ENCODE results near the gene PPP2R2C.

Gene PPP2R2C

GRCh38 chr4:6410068-6410467, 62.3 kb downstream of the PPP2R2C start:
- H3K27ac ChIP-seq: no peak overlapping the region
- DNase-seq (ENCODE audit: low read depth, low spot score): no peak

GRCh38 chr4:6409381-6409780, 63.0 kb downstream of the PPP2R2C start:
- no peak overlapping the region for H3K27ac ChIP-seq
- no peak for DNase-seq (ENCODE audit: low read depth, low spot score)

GRCh38 chr4:6408263-6408662, 64.2 kb downstream of the PPP2R2C start:
- no peak for DNase-seq (ENCODE audit: low read depth, low spot score)
- H3K27ac ChIP-seq: no peak overlapping the region

- no peak overlapping the region for H3K27ac ChIP-seq
- DNase-seq (ENCODE audit: low read depth, low spot score): no peak
These were observed 67.1 kb downstream of the PPP2R2C start for GRCh38 chr4:6405397-6405706.

GRCh38 chr4:6404611-6405396, 67.6 kb downstream of the PPP2R2C start:
- DNase-seq (ENCODE audit: low read depth, low spot score): no peak
- no peak overlapping the region for H3K27ac ChIP-seq

- H3K27ac ChIP-seq: no peak overlapping the region
- DNase-seq (ENCODE audit: low read depth, low spot score): no peak
These were observed 69.1 kb downstream of the PPP2R2C start for GRCh38 chr4:6403400-6403685.

GRCh38 chr4:6402566-6403399, 69.6 kb downstream of the PPP2R2C start:
- no peak for DNase-seq (ENCODE audit: low read depth, low spot score)
- H3K27ac ChIP-seq: no peak overlapping the region

GRCh38 chr4:6401797-6402196, 70.6 kb downstream of the PPP2R2C start:
- H3K27ac ChIP-seq: no peak overlapping the region
- no peak for DNase-seq (ENCODE audit: low read depth, low spot score)

GRCh38 chr4:6396696-6397236, 75.6 kb downstream of the PPP2R2C start:
- H3K27ac ChIP-seq: no peak overlapping the region

GRCh38 chr4:6395466-6396228, 76.8 kb downstream of the PPP2R2C start:
- no peak for DNase-seq (ENCODE audit: low read depth, low spot score)
- H3K27ac ChIP-seq: no peak overlapping the region

More at GRCh38 chr4:6396696-6397236, 75.6 kb downstream of the PPP2R2C start:
- DNase-seq (ENCODE audit: low read depth, low spot score): no peak

- no peak for DNase-seq (ENCODE audit: low read depth, low spot score)
- no peak overlapping the region for H3K27ac ChIP-seq
These were observed 77.7 kb downstream of the PPP2R2C start for GRCh38 chr4:6394671-6395081.

- H3K27ac ChIP-seq: no peak overlapping the region
- DNase-seq (ENCODE audit: low read depth, low spot score): no peak
These were observed 78.6 kb downstream of the PPP2R2C start for GRCh38 chr4:6393544-6394475.

- no peak overlapping the region for H3K27ac ChIP-seq
- no peak for DNase-seq (ENCODE audit: low read depth, low spot score)
These were observed 79.3 kb downstream of the PPP2R2C start for GRCh38 chr4:6393066-6393465.

GRCh38 chr4:6392407-6392806, 80.0 kb downstream of the PPP2R2C start:
- DNase-seq (ENCODE audit: low read depth, low spot score): no peak
- H3K27ac ChIP-seq: peak overlapping the region; percentile 64

GRCh38 chr4:6391852-6392188, 80.6 kb downstream of the PPP2R2C start:
- peak; percentile 70 for DNase-seq (ENCODE audit: low read depth, low spot score)
- H3K27ac ChIP-seq: peak overlapping the region; percentile 64

GRCh38 chr4:6391186-6391851, 81.1 kb downstream of the PPP2R2C start:
- H3K27ac ChIP-seq: peak overlapping the region; percentile 64
- peak; percentile 22 for DNase-seq (ENCODE audit: low read depth, low spot score)

- H3K27ac ChIP-seq: no peak overlapping the region
- DNase-seq (ENCODE audit: low read depth, low spot score): no peak
These were observed 82.1 kb downstream of the PPP2R2C start for GRCh38 chr4:6390356-6390755.

- H3K27ac ChIP-seq: no peak overlapping the region
- no peak for DNase-seq (ENCODE audit: low read depth, low spot score)
These were observed 83.1 kb downstream of the PPP2R2C start for GRCh38 chr4:6389142-6389825.

GRCh38 chr4:6388713-6389112, 83.7 kb downstream of the PPP2R2C start:
- no peak for DNase-seq (ENCODE audit: low read depth, low spot score)
- H3K27ac ChIP-seq: no peak overlapping the region

Data from epithelial cell of prostate (primary cell).